ENCODE data around the gene CDK14.

- TF ChIP-seq, protein P1, sequence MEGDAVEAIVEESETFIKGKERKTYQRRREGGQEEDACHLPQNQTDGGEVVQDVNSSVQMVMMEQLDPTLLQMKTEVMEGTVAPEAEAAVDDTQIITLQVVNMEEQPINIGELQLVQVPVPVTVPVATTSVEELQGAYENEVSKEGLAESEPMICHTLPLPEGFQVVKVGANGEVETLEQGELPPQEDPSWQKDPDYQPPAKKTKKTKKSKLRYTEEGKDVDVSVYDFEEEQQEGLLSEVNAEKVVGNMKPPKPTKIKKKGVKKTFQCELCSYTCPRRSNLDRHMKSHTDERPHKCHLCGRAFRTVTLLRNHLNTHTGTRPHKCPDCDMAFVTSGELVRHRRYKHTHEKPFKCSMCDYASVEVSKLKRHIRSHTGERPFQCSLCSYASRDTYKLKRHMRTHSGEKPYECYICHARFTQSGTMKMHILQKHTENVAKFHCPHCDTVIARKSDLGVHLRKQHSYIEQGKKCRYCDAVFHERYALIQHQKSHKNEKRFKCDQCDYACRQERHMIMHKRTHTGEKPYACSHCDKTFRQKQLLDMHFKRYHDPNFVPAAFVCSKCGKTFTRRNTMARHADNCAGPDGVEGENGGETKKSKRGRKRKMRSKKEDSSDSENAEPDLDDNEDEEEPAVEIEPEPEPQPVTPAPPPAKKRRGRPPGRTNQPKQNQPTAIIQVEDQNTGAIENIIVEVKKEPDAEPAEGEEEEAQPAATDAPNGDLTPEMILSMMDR (IDR thresholded peaks at IDR 0.05) = no peak
- no peak for TF ChIP-seq POLR2A (IDR thresholded peaks at IDR 0.05)
These were observed 155.9 kb downstream of the CDK14 start for GRCh38 chr7:90752051-90752450.
